CD4-positive, CD25-positive, alpha-beta regulatory T cell (primary cell): ENCODE measurements around the gene CFD. TPM values are rescaled to one million over a fixed set of nuclear protein-coding genes. Genes with fewer than 3 reads are reported as not detected.

ENCODE experiments used
- ATAC-seq, 2 donors: fragments of 150-1000 bp; cut with Tn5 transposase; one replicate each; pipeline ENCODE4 v1.10.0; 2021; ENCODE audit warnings: low read depth in 2 of 2, moderate number of reproducible peaks in 2 of 2, moderate library complexity in 1 of 2
- DNase-seq, 3 donors: peaks; one replicate each; pipeline versions ENCODE4 v3.0.0 to v3.0.0-alpha.2; 2012 to 2022; ENCODE audit warnings: mixed read lengths in 1 of 3
- H3K27ac ChIP-seq: one replicate; pipeline ENCODE4 v1.7.0; 2013; ENCODE audit warnings: mild to moderate bottlenecking, low read length; ENCODE audit not compliant: insufficient read depth, poor library complexity, severe bottlenecking
- H3K27me3 ChIP-seq: one replicate; pipeline ENCODE4 v1.7.0; 2013; ENCODE audit warnings: low read length; ENCODE audit not compliant: control insufficient read depth, insufficient read depth
- H3K36me3 ChIP-seq: one replicate; pipeline ENCODE4 v1.7.0; 2013; ENCODE audit warnings: mild to moderate bottlenecking, low read length, moderate library complexity; ENCODE audit not compliant: control insufficient read depth, insufficient read depth
- H3K4me1 ChIP-seq: 2 replicates; pipeline ENCODE4 v1.7.0; 2013; ENCODE audit warnings: mild to moderate bottlenecking, low read length; ENCODE audit not compliant: insufficient read depth, control insufficient read depth, poor library complexity, severe bottlenecking
- H3K4me3 ChIP-seq: one replicate; pipeline ENCODE4 v1.7.0; 2013; ENCODE audit warnings: low read depth, mild to moderate bottlenecking, low read length, moderate library complexity
- H3K9me3 ChIP-seq, 2 experiments: 1 replicate in 1 of 2; 2 replicates in 1 of 2; pipeline ENCODE4 v1.7.0; 2013; ENCODE audit warnings: low read length in 2 of 2, mild to moderate bottlenecking in 1 of 2, moderate library complexity in 1 of 2; ENCODE audit not compliant: control insufficient read depth in 2 of 2
- H3K27ac Mint-ChIP-seq, 3 donors: one replicate each; pipeline ENCODE4 v1.8.0; 2020 to 2022; ENCODE audit warnings: mild to moderate bottlenecking in 3 of 3, mixed read lengths in 3 of 3, moderate library complexity in 2 of 3
- H3K27me3 Mint-ChIP-seq: one replicate; pipeline ENCODE4 v1.8.0; 2022; ENCODE audit warnings: mild to moderate bottlenecking, mixed read lengths
- H3K36me3 Mint-ChIP-seq: one replicate; pipeline ENCODE4 v1.8.0; 2020; ENCODE audit warnings: mixed read lengths
- H3K4me1 Mint-ChIP-seq, 4 donors: one replicate each; pipeline ENCODE4 v1.8.0; 2020 to 2022; ENCODE audit warnings: mixed read lengths in 4 of 4, mild to moderate bottlenecking in 1 of 4
- H3K4me3 Mint-ChIP-seq, 4 donors: one replicate each; pipeline ENCODE4 v1.8.0; 2020 to 2022; ENCODE audit warnings: mild to moderate bottlenecking in 4 of 4, mixed read lengths in 4 of 4, moderate library complexity in 3 of 4
- H3K9me3 Mint-ChIP-seq, 7 donors: one replicate each; pipeline ENCODE4 v1.8.0; 2020 to 2022; ENCODE audit warnings: mixed read lengths in 7 of 7, mild to moderate bottlenecking in 3 of 7, moderate library complexity in 2 of 7
- polyA plus RNA-seq, 4 donors: library from polyadenylated mRNA; unstranded; fragments of 300-500 nt; fragmentation: Illumina TruSeq; gene quantifications; one replicate each; pipeline ENCODE4 v1.2.3, GENCODE V29; 2021
- total RNA-seq: library from RNA; stranded (reverse); gene quantifications from one replicate; pipeline ENCODE4 v1.2.3, GENCODE V29; 2022

The CFD gene
- total and polyA plus RNA-seq, 5 donors from 2014 or later: 1.9 to 6.4 (median 2.0) TPM

- Histone ChIP-seq H3K36me3 (no peaks in the 10 kb centered on the region), H3K9me3 (no peaks in the 10 kb centered on the region), H3K4me1 (peaks cover 30% of the 10 kb centered on the region), H3K27me3 (peaks cover 4% of the 10 kb centered on the region), H3K4me3 (no peak overlapping the region), H3K27ac (no peak overlapping the region)
- Mint-ChIP-seq H3K4me1 (peaks cover 3 to 26% (median 13%) of the 10 kb centered on the region in 4 donors), H3K27me3 (peaks cover 35% of the 10 kb centered on the region), H3K36me3 (no peaks in the 10 kb centered on the region), H3K4me3 (no peak overlapping the region), H3K9me3 (peaks cover 0 to 2% (median 0%) of the 10 kb centered on the region in 7 donors), H3K27ac (no peak overlapping the region)
- DNase-seq: no peak
- no peak for ATAC-seq
Observed at GRCh38 chr19:861141-861755, 1.8 kb downstream of the CFD start.

DNA sequence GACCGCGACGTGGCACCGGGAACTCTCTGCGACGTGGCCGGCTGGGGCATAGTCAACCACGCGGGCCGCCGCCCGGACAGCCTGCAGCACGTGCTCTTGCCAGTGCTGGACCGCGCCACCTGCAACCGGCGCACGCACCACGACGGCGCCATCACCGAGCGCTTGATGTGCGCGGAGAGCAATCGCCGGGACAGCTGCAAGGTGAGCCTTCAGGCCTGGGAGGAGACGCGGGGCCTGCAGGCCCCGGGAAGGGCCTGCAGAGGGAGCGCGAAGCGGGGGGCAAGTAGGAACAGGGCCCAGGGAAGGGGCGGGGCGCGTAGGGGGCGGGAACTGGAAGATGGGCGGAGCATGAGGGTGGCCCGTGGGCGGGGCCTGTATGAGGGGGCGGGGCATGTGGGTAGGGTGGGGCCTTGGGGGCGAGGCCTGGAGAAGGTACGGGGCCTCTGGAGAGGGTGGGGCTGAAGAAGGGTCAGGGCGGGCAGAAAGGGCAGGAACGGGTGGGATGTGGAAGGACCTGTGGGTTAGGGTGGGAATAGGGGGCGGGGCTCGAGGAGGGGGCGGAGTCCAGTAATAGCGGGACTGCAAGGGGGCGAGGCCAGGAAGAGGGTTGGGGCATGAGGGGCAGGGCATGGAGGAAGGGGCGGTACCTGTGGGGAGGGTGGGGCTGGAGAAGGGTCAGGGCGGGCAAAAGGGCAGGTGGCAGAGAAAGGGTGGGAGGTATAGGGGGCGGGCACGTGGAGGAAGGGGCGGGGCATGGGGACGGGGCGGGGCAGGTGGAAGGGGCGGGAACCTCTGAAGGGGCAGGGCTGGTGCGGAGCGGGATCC, 2.5 kb downstream of the CFD start:
- Mint-ChIP-seq H3K4me1 (peaks cover 3 to 25% (median 13%) of the 10 kb centered on the region in 4 donors), H3K27ac (peak overlapping the region in 1 of 3 donors; percentile 89), H3K27me3 (peaks cover 34% of the 10 kb centered on the region), H3K4me3 (peak overlapping the region; percentile 43 to 85 (median 82)), H3K9me3 (peaks cover 0 to 1% (median 0%) of the 10 kb centered on the region in 7 donors), H3K36me3 (no peaks in the 10 kb centered on the region)
- H3K27ac ChIP-seq: no peak overlapping the region
- peaks cover 4% of the 10 kb centered on the region for H3K27me3 ChIP-seq
- peaks cover 30% of the 10 kb centered on the region for H3K4me1 ChIP-seq
- H3K9me3 ChIP-seq: no peaks in the 10 kb centered on the region
- ATAC-seq (peak; percentile 25 to 26), DNase-seq (peak; percentile 53 to 62 (median 57))
- no peaks in the 10 kb centered on the region for H3K36me3 ChIP-seq
- H3K4me3 ChIP-seq: no peak overlapping the region

DNA sequence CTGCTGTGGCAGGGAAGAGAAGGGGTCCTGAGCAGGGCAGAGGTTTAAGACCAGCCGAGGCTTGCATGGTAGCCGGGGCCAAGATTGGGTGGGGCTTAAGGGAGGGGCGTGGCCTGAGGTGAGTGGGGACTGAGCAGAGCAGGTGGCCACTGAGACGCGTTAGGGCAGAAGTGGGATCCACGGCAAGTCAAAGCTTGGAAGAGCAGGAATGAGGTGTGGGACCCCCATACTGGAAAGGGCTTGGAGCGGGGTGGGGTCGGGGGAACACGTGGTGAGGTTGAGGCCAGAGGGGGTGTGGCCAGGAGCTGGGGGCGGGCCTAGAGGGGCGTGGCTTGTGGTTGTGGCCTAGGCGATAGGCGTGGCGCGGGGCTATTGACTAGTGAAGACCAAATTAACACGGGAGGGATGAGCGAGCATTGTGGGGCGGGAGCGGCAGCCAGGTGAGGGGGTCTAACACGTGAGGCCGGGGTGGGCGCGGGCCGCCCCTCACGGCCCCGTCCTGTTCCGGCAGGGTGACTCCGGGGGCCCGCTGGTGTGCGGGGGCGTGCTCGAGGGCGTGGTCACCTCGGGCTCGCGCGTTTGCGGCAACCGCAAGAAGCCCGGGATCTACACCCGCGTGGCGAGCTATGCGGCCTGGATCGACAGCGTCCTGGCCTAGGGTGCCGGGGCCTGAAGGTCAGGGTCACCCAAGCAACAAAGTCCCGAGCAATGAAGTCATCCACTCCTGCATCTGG, 3.3 kb downstream of the CFD start:
- peak overlapping the region; percentile 43 to 85 (median 82) for H3K4me3 Mint-ChIP-seq
- H3K27me3 Mint-ChIP-seq: peaks cover 30% of the 10 kb centered on the region

DNA sequence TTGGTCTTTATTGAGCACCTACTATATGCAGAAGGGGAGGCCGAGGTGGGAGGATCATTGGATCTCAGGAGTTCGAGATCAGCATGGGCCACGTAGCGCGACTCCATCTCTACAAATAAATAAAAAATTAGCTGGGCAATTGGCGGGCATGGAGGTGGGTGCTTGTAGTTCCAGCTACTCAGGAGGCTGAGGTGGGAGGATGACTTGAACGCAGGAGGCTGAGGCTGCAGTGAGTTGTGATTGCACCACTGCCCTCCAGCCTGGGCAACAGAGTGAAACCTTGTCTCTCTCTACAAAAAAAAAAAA, 3.8 kb downstream of the CFD start:
- H3K4me3 Mint-ChIP-seq: peak overlapping the region; percentile 78 to 93 (median 82)
- ATAC-seq: no peak
- no peak overlapping the region for H3K4me3 ChIP-seq

More for the DNA sequence above, 3.3 kb downstream of the CFD start:
- Histone ChIP-seq H3K36me3 (no peaks in the 10 kb centered on the region), H3K4me3 (no peak overlapping the region), H3K27ac (no peak overlapping the region), H3K4me1 (peaks cover 30% of the 10 kb centered on the region), H3K27me3 (peaks cover 4% of the 10 kb centered on the region), H3K9me3 (no peaks in the 10 kb centered on the region)
- DNase-seq: peak; percentile 67 to 82 (median 80)
- Mint-ChIP-seq H3K36me3 (peaks cover 5% of the 10 kb centered on the region), H3K27ac (peak overlapping the region in 2 of 3 donors; percentile 79 to 89), H3K9me3 (peaks cover 0 to 1% (median 0%) of the 10 kb centered on the region in 7 donors), H3K4me1 (peaks cover 3 to 28% (median 12%) of the 10 kb centered on the region in 4 donors)
- peak; percentile 52 to 59 for ATAC-seq

GRCh38 chr19:866769-867300, 7.4 kb downstream of the CFD start:
- H3K36me3 ChIP-seq: peaks cover 10% of the 10 kb centered on the region
- peaks cover 20% of the 10 kb centered on the region for H3K4me1 ChIP-seq
- peaks cover 11% of the 10 kb centered on the region for H3K36me3 Mint-ChIP-seq
- no peak overlapping the region for H3K27ac ChIP-seq
- no peaks in the 10 kb centered on the region for H3K9me3 ChIP-seq
- peaks cover 11% of the 10 kb centered on the region for H3K27me3 Mint-ChIP-seq
- no peak for ATAC-seq
- H3K9me3 Mint-ChIP-seq: peaks cover 0 to 1% (median 0%) of the 10 kb centered on the region in 7 donors
- H3K4me3 ChIP-seq: no peak overlapping the region
- DNase-seq: no peak
- H3K27me3 ChIP-seq: no peaks in the 10 kb centered on the region
- H3K27ac Mint-ChIP-seq: no peak overlapping the region
- peaks cover 4 to 33% (median 12%) of the 10 kb centered on the region in 4 donors for H3K4me1 Mint-ChIP-seq
- H3K4me3 Mint-ChIP-seq: no peak overlapping the region

More for the DNA sequence above, 3.8 kb downstream of the CFD start:
- H3K9me3 ChIP-seq: no peaks in the 10 kb centered on the region
- peaks cover 3 to 28% (median 9%) of the 10 kb centered on the region in 4 donors for H3K4me1 Mint-ChIP-seq
- peaks cover 30% of the 10 kb centered on the region for H3K4me1 ChIP-seq
- peaks cover 5% of the 10 kb centered on the region for H3K36me3 Mint-ChIP-seq
- H3K27me3 Mint-ChIP-seq: peaks cover 25% of the 10 kb centered on the region
- H3K36me3 ChIP-seq: no peaks in the 10 kb centered on the region
- H3K9me3 Mint-ChIP-seq: peaks cover 0 to 1% (median 0%) of the 10 kb centered on the region in 7 donors
- peak overlapping the region in 2 of 3 donors; percentile 72 to 89 for H3K27ac Mint-ChIP-seq
- DNase-seq: no peak
- no peak overlapping the region for H3K27ac ChIP-seq
- H3K27me3 ChIP-seq: peaks cover 4% of the 10 kb centered on the region

DNA sequence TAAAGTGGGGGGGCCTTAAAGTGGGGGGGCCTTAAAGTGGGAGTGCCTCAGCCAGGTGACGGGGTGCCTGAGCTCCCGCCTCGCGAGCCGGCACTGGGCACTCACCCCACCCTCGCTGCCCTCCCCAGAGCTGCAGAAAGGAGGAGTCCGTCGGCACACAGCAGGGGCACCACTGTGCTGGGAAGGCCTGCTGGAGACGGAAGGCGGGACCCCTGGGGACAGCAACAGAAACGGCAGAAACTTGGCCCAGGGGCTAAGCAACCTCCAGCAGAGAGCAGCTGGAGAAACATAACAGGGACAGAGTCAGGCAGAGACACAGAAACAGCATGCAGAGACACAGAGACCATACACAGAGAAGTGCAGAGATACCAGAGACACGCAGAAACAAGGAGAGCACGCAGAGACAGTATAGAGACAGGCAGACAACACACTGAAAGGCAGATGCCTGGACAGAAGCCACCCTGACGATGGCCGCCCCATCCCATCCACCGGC, 7.9 kb downstream of the CFD start:
- Mint-ChIP-seq H3K9me3 (peaks cover 0 to 1% (median 0%) of the 10 kb centered on the region in 7 donors), H3K27ac (peak overlapping the region in 2 of 3 donors; percentile 26 to 38), H3K36me3 (peaks cover 11% of the 10 kb centered on the region), H3K27me3 (peaks cover 10% of the 10 kb centered on the region), H3K4me1 (peaks cover 4 to 38% (median 12%) of the 10 kb centered on the region in 4 donors), H3K4me3 (peak overlapping the region in 1 of 4 donors; percentile 54)
- ATAC-seq: no peak
- Histone ChIP-seq H3K27me3 (no peaks in the 10 kb centered on the region), H3K9me3 (no peaks in the 10 kb centered on the region), H3K27ac (no peak overlapping the region), H3K4me3 (no peak overlapping the region), H3K36me3 (peaks cover 10% of the 10 kb centered on the region), H3K4me1 (peaks cover 25% of the 10 kb centered on the region)
- no peak for DNase-seq

DNA sequence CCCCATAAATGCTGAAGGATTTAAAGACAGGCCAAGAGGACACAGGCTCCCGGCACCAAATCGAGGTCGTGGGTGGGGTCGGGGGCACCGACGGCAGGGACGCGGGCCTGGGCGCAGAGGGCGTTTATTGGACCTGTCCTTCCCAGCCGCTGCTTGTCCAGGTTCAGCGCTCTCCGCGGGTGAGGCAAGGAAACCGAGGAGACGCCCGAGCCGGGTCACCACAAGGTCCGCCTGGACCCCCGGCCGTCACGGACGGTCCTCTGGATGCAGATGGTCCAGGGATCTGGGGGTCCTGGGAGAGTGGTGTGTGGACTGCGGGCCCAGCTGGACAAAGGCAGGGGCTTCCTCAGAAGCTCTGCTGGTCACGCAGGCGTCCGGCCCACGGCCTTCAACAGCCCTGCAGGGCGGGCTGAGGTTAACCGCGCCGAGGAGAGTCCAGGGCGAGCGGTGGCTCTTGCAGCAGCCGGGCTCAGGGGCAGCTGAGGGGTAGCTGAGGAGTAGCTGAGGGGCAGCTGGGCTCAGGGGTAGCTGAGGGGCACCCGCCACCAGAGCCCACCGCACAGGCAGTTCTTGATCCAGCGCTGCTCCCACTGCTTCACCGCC, 8.5 kb downstream of the CFD start:
- Histone ChIP-seq H3K4me3 (no peak overlapping the region), H3K27me3 (no peaks in the 10 kb centered on the region), H3K36me3 (peaks cover 10% of the 10 kb centered on the region), H3K4me1 (peaks cover 22% of the 10 kb centered on the region), H3K27ac (no peak overlapping the region), H3K9me3 (no peaks in the 10 kb centered on the region)
- Mint-ChIP-seq H3K27ac (peak overlapping the region in 2 of 3 donors; percentile 26 to 38), H3K27me3 (peaks cover 15% of the 10 kb centered on the region), H3K4me1 (peaks cover 2 to 37% (median 14%) of the 10 kb centered on the region in 4 donors), H3K9me3 (peaks cover 0 to 3% (median 0%) of the 10 kb centered on the region in 7 donors), H3K36me3 (peaks cover 11% of the 10 kb centered on the region), H3K4me3 (peak overlapping the region in 1 of 4 donors; percentile 54)
- no peak for DNase-seq
- no peak for ATAC-seq
